ENCODE data around the gene LAMP5.

The LAMP5 gene, protein sequence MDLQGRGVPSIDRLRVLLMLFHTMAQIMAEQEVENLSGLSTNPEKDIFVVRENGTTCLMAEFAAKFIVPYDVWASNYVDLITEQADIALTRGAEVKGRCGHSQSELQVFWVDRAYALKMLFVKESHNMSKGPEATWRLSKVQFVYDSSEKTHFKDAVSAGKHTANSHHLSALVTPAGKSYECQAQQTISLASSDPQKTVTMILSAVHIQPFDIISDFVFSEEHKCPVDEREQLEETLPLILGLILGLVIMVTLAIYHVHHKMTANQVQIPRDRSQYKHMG

DNA sequence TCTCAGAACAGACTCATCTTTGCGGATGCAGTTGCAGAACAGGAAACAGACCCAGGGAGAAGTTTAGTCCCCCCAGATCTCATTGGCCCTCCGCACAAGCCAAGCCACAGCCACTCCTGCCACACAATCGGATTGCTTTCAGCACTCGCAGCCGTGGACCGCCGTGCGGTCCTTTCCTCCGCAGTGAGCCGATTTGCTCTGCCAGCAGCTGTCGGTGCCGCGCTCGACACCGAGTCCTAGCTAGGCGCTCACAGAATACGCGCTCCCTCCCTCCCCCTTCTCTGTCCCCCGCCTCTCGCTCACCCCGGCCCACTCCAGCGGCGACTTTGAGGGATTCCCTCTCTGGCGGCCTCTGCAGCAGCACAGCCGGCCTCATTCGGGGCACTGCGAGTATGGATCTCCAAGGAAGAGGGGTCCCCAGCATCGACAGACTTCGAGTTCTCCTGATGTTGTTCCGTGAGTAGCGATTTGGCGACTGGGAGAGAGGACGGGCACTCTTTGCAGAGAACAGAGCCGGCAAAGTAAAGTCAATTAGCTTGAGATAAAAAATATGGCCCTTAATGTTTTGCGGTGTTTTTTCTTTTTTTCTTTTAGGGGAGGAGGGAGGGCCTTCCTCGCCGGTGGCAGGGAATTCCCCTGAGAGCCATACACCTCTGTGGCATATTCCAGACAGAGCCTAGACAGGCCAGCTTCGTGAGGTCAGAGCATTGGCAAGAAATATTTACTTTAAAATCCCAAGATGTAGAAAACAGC, at the start of gene LAMP5:
Gene LAMP5 (plus strand): TSS at position 130 of the 753 bp plus-strand sequence. CDS start 263 bp downstream, at position 393.
- DNase-seq, result no peak

DNA sequence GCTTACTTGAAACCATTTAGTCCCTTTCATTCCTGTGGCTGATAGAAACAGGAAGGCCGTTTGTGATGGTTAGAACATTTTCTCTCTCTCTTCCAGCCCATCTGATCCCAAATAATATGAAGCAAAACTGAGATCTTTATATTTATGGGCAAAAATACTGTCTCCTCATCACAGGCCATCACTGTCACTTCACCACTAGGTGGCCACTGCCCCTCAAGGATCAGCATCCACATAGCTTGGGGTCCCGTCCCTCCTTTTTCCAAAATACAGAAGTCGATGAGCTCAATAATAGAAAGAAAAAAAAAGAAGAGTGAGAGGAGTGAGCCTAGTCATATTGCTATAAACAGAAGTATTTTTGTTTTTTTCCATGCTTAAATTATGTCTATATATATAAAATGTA, 46.4 kb upstream of the LAMP5 start:
- DNase-seq, result no peak

DNA sequence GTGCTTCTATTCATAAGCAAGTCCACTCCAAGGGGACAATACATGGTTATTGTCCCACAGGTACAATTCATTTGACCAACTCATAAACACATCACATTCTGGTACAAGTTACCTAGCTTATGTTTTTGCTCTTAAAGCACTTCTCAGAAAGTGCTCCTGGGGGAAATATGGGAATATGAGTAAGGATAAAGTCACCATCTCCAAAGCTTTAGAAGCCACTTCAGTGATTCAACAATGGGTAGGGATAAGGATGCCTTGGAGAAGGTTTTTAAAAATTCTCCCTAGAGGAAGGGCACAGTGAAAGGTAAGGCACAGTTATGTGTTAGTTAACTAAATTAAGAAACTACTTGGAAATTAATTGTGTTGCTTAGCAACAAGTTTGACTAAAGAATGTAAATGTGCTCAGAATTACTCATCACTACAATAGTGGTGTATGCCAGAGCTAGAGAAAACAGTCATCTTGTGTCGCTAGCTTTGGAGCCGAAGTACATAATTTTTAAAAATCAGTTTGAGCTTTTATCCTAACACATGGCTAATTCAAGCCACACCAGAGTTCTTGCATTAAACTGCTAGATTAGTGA, 39.5 kb upstream of the LAMP5 start:
- no peak for DNase-seq

DNA sequence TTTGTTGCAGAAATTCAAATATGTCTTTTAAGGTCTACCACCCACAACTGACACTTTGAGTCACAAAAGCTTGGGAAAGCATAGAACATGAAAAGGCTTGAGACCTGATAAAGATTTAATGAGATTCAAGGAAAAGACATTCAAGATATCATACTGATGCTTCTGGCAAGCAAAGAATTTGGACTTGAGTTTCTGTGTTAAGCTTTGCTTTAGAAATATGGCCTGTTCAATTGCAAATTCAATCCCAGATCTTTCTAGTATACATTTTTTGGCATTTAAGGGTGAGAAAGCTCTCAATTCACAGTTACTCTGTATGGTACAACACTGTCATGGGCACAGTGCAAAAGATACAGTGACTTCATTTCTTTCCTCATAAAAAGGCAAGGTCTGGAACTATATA, 38.9 kb upstream of the LAMP5 start:
- DNase-seq, result no peak

DNA sequence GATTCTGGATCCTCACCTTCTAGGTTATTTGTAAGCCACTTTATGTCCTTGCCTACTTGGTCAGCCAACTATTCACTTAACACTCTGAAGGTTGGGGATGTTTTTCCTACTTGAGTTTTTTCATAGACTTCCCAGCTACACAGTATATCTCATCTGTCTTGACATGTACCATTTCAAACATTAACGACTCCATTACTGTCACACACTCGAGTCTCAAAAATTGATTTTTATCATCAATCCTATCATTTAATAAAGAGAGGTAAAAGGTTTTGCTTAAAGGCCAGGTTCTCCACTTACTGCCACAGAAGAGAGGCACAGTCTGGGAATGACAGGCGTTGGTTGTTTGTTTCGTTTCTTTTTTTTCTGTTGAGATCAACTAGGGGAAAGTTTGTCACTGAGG, 38.2 kb upstream of the LAMP5 start:
- DNase-seq, result no peak

DNA sequence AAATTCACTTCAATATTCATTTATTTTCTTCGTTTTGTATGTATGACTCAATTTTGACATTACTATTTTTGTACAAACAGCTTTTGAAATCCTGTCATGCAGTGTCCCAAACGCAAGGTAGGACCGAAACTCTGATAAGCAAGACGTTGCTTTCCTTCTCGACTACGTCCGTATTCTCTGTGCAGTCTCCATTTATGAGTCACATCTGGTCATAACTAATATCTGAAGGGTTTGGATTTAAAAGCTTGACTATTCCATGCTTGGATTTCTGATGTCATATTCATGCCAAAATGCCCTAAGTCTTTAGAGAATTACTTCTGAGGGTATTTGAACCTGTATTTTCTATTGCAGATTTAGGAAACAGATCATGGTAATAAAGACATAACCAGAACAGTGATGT, 37.8 kb upstream of the LAMP5 start:
- no peak for DNase-seq

DNA sequence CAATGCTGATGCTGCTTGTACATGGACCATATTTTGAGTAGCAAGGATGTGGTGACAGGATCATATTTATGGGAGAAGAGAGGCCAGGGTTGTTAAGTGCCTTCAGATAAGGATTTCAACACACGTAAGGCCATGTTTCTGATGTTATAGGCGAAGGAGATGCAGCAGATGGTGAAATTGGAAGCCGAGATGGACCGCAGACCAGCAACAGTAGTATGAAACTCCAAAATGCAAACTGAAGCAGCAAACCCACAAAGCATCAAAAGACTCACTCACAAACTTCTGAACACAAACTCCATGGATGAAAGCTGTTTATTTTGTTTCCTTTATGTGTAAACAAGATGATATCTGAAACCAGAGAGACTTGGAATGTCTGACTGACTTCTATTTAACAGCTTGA, 35.6 kb upstream of the LAMP5 start:
- DNase-seq, result no peak

DNA sequence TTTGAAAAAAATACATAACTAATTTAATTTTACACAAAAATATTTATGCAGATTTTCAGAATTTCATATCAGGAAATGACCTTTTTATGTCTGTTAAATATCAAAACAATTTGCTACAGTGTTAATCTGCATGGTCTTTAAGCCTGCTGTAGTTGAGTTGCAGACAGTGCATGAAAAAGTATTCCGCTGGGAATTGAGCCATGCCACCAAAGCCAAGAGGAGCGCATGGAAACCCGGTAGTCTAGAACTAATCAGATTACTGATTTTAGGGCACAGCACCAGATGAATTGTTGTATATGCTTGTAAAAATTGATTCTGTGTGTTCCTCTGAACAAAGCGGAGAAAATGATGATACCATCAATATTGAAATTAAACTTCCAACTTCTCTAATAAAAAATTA, 34.3 kb upstream of the LAMP5 start:
- DNase-seq, result no peak

DNA sequence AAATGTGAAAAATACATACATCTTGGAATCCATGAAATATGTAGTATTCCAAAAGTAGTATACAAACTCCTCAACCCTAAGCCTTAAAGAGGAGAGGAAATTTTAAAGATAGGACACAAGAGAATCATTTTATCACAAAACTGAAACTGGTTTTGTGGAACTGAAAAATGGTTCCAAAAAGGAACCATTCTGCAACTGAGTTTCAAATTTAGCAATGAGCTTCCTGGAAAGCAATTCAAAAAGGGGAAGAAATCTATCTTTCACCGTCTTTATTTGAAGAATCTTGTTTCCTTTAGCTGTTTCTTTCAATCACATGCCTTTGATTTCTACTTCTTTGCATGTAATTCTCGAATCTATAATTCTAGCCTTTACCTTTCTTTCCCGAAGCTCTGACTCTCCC, 32.2 kb upstream of the LAMP5 start:
- no peak for DNase-seq

DNA sequence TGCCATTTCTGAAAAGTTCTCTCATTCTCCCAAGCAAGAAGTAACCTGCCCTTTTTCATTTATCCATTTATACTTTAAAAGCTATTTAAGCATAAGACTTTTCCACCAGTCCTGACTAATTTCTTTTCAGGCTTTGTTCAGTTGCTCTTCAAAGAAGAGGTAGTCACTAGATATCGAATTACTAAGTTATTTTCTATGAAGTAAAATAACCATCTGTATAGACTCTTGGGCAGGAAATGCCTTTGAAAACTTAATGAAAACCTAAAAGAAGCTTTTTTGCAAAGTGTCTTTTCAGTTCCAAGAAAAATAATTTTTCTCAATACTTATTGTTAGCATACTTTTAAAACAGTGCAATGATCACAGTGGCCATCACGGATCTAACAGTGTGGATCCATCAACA, 31.3 kb upstream of the LAMP5 start:
- no peak for DNase-seq

DNA sequence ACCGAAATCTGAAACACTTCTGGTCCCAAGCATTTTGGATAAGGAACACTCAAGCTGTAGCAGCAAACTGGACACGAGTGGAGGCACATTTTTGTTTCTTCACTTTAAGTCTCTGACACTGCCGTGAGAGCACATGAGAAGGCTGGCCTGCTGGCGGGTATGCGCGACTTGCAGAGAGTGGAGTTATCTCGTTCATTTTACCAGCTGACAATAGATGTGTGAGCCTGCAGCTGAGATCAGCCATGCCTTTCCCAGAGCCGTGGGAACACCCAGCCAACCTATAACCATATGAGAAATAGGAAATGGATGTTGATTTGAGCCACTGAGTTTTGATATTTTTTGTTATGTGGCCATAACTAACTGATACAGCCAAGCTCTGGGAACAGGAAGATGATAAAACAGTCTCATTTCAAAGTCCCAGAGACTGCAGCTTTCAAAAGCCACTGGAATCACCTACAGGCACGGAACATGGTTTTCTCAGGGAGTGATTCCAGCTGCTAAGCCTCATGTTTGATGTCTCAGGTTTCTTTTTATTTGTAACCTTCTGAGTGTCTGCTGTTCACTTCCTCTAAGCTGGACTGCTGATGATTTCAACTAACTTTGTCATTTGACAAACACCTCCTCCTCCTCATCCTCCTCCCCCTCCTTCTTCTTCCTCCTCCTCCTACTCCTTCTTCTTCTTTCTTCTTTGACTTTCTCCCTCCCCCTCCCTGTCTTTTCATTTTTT, 28.6 kb upstream of the LAMP5 start:
- DNase-seq, result no peak

DNA sequence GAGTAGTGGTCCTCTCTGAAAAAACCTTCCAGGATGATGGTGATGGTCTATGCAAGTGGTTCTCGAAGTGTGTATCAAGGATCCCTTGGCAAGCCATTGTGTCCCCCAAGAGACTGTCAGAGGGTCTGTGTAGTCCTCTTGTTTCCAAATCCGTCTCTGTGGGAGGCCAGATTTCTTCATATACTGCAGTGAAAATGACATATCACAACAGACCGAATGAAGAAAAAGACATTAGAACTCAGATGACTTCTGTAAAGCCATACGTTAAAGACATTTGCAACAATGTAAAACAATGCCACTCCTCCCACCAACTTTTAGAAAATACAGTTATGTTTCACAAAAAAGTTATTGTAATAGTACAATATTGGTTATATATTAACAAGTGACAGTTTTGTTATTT, 27.2 kb upstream of the LAMP5 start:
- DNase-seq, result no peak

DNA sequence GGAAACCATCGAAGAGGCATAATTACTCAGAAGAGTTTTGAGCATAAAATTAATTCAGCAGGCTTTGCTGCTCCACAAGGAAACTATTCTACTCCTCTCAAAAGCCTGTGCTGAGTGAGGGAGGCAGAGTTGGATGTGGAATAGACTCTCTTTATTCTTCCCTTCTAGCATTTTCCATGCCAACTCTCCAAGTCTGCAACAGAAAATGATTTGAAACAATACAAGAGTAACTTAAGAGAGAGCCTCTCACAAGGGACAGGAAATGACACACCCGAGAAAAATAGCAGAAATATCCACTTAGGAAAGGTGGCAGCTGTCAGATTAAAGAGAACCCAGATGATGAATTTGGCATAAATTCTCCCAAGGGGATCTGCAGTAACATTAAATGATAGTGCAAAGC, 26.3 kb upstream of the LAMP5 start:
- no peak for DNase-seq

DNA sequence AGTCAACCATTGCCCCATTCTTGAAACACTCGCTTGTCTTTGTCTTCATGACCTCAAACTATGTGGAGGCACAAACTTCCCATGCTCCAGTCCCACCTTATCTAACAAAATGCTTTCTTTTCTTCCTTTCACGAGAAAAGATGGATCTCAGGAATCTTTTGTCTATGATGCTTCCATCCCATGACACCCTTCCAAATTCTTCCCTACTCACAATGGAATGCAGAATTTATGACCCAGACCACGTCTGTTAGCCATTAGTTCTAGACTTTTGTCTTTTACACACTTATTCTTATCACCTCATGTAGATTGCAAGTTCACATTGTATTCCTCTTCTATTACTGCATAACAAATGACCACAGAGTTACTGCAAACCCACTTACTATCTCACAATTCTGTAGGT, 24.2 kb upstream of the LAMP5 start:
- DNase-seq, result no peak

DNA sequence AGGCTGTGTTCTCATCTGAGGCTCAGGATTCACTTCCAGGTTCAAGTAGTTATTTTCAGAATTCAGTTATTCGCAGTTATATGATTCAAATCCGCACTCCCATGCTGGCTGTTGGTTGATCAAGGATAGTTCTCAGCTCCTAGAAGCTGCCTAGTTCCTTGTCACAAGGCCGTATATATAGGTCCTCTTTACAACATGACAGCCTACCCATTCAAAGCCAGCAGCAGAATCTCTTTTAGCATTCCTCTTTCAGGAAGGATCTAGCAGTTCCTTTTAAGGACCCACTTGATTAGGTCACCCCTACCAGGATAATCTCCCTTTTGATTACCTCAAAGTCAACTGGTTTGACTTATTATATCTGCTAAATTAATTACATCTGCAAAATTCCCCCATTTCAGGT, 23.8 kb upstream of the LAMP5 start:
- DNase-seq, result no peak

DNA sequence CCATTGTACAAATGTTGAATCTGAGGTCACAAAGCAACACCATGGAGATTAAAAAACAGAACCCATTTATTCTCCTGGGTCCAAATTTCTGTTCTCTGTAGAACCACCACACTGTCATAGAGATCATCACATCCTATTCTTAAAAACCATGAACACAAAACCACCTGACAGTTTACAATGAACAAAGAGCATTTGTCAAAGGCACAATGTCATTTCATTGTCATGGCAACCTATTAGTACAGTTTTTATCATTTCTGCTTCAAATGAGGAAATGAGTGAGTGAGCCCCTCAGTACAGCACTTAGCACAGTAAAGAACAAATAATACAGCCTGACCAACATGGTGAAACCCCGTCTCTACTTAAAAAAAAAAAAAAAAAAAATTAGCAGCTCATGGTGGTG, 23.1 kb upstream of the LAMP5 start:
- DNase-seq, result no peak

DNA sequence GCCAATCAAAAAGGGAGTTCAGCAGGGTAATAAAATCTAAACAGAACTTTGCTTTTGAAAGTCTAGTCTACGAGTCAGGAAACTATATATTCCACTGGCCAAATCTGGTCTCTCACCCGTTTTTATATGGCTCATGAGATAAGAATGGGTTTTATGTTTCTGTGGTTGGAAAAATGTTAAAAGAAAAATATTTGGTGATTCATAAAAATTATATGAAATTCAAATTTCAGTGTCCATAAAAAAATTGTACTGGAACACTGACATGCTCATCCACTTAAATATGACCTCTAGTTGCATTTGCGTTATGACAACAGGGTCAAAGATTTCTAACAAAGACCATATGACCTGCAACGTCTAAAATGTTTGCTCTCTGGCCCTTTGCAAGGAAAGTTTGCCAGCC, 22.3 kb upstream of the LAMP5 start:
- DNase-seq, result no peak

DNA sequence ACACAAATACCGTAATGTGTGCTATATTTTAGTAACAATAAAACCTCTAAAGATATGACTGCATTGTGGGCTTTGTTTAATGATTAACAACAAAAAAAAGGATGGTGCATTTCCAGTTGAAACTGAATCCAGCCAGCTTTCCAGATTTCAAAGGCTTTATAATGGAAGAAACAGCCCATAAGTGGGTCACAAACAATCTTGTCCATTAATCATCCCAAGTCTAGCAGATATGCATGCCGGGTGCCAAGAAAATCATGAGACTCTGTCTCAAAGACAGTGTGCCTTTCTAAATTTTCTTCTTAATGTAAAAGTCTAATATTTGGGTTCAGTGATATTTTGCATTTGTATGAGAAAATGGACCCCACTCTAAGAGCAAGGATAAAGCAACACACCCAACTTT, 20.6 kb upstream of the LAMP5 start:
- no peak for DNase-seq

DNA sequence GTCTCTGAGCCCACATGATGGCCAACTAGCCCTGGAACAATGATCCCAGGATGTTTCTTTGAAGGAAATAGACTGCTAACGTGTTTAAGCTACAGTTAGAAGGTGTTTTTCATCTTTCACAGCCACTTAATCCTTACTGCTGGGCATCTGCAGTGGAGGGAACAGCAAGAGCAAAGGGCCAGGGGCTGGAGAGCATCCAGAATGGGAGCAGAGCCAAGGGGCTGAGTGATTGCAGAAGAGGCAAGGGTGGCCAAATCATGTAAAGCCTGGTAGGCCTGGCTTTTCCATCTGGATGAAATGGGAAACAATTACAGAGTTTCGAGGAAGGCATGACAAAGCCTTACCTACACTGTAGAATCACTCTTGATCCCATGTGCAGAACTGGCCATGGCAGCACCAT, 18.7 kb upstream of the LAMP5 start:
- DNase-seq, result no peak

DNA sequence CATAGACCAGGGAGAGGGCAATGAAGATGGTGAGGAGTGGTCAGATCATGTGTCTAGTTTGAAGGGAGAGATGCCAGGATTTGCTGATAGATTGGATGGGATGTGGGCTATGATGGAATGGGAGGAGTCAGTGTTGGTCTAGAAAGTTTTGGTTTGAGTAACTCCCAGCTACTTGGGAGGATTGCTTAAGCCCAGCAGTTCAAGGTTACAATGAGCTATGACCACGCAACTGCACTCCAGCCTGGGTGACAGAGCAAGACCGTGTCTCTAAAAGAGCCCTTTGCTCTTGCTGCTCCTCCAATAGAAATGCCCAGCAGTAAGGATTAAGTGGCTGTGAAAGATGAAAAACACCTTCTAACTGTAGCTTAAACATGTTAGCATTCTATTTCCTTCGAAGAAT, 18.2 kb upstream of the LAMP5 start:
- no peak for DNase-seq

DNA sequence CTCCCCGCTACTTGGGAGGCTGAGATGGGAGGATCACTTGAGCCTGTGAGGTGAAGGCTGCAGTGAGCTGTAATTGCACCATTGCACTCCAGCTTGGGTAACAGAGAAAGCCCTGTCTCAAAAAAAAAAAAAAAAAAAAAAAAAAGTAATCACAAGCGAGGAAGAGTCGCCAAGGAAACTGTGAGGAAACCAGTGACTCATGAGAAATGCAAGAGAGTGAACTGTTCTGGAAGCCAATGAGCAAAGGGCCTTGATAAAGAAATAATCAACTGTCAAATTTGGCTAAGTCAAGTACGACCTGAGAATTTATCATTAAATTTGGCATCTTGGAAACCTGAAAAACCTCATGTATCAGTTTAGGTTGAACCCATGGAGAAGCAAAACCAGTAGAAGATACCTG, 16.1 kb upstream of the LAMP5 start:
- DNase-seq, result no peak

DNA sequence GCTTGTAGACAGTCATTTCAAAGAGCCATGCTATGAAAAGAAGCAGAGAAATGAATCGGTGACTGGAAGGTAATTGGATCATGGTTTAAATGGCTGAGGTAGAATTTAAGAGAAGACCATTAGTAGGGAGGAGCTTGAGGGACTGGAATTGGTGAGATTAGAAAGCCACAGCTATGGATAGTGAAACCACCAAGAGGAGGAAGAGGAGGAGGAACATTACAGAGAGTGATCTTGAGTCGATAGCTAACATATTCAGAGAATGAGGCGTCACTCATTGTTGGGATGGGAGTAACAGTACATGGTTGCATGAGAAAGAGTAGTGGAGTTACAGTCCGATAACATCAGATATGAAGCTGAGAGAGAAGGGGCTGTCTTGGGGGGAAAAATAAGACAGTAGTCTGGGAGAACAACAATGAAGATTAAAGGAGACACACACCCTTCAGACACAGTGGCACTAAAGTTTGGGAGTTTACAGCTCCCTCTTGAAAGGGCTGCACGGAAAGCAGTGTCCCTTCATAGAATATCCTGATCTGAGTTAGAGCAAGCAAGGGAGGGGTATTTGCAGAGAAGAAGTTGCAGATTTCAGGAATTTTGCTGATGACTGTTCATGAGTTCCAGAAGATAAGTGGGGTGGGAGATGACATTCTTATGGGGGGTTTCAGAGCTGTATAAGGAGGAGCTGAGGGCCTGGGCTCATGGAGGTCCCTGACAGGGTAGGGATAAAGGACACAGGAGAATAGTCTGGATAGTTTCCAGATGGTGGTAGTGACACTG, 15.1 kb upstream of the LAMP5 start:
- DNase-seq, result no peak

DNA sequence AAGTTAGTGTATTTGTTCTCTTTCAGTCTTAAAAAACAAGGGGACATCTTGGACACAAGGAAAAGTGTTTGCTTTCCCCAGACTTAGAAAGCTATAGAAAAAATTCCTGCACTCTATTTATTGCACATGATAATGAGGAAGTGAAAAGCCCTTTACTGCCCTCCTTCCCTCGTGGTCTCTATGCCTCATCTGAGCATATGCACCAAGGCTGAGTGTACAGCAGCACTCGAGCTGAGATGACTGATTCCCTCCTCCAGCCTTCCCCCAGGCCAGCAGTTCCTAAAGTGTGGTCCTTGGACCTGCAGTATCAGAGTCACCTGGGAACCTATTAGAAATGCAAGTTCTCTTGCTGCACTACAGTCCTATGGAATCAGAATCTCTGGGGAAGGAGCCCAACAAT, 14.3 kb upstream of the LAMP5 start:
- no peak for DNase-seq

All from stimulated activated CD4-positive, alpha-beta T cell treated with anti-CD3 and anti-CD28 coated beads, Interleukin-15, amount 100 ng/mL, for 24 hours (primary cell).